WTC11 (cell line): Measurements from ENCODE around the gene MRPL55.

Source experiments
- NFE2L1 ChIP-seq: sonication (generic); formaldehyde crosslinking; IDR thresholded peaks from 2 replicates; pipeline ENCODE4 v1.8.1; 2023; ENCODE audit warnings: missing genetic modification reagents
- NR2C2 ChIP-seq: sonication (generic); formaldehyde crosslinking; IDR thresholded peaks from 2 replicates; pipeline ENCODE4 v1.8.0; 2022; ENCODE audit warnings: mild to moderate bottlenecking, missing genetic modification reagents
- SP1 ChIP-seq: sonication (generic); formaldehyde crosslinking; conservative IDR thresholded peaks from 2 replicates; pipeline ENCODE4 v1.8.1; 2022; ENCODE audit warnings: missing genetic modification reagents
- ZNF416 ChIP-seq: fragments of 250-450 bp; sonication (Bioruptor Pico); IDR thresholded peaks from 2 replicates; pipeline ENCODE4 v1.9.0; 2021; ENCODE audit warnings: mild to moderate bottlenecking, inconsistent platforms
- TF ChIP-seq, protein P1 (sequence below): fragments of 200-600 bp; IDR thresholded peaks from 2 replicates; pipeline ENCODE4 v1.8.0; 2022; ENCODE audit warnings: antibody characterized with exemption
- TF ChIP-seq, protein P2 (sequence below): sonication (generic); formaldehyde crosslinking; IDR thresholded peaks from 2 replicates; pipeline ENCODE4 v1.8.1; 2023; ENCODE audit warnings: mild to moderate bottlenecking, missing genetic modification reagents
- TF ChIP-seq, protein P3 (sequence below): sonication (generic); formaldehyde crosslinking; IDR thresholded peaks from 2 replicates; pipeline ENCODE4 v1.8.1; 2023; ENCODE audit warnings: mild to moderate bottlenecking, missing genetic modification reagents, moderate library complexity

DNA sequence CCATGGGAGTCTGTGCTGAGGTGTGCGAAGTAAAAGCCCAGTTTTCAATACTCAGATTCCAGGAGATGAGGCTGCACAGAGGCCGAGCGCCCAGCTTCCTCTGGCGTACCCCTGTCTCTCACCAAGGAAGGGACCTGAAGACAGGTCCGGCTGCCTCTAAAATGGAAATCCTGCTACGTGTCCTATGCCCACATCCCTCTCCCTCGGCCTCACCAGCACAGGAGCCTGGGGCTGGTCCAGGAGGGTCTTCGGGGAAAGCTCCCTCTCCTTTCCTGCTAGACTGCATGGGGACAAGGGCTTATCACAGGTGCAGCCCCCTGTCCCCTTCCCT is 392 bp downstream of the MRPL55 start:
- TF ChIP-seq, protein P1, sequence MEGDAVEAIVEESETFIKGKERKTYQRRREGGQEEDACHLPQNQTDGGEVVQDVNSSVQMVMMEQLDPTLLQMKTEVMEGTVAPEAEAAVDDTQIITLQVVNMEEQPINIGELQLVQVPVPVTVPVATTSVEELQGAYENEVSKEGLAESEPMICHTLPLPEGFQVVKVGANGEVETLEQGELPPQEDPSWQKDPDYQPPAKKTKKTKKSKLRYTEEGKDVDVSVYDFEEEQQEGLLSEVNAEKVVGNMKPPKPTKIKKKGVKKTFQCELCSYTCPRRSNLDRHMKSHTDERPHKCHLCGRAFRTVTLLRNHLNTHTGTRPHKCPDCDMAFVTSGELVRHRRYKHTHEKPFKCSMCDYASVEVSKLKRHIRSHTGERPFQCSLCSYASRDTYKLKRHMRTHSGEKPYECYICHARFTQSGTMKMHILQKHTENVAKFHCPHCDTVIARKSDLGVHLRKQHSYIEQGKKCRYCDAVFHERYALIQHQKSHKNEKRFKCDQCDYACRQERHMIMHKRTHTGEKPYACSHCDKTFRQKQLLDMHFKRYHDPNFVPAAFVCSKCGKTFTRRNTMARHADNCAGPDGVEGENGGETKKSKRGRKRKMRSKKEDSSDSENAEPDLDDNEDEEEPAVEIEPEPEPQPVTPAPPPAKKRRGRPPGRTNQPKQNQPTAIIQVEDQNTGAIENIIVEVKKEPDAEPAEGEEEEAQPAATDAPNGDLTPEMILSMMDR = no peak
- no peak for TF ChIP-seq NR2C2 (CRISPR knock-in tag)
- no peak for TF ChIP-seq NFE2L1 (CRISPR knock-in tag)
- TF ChIP-seq, protein P2, sequence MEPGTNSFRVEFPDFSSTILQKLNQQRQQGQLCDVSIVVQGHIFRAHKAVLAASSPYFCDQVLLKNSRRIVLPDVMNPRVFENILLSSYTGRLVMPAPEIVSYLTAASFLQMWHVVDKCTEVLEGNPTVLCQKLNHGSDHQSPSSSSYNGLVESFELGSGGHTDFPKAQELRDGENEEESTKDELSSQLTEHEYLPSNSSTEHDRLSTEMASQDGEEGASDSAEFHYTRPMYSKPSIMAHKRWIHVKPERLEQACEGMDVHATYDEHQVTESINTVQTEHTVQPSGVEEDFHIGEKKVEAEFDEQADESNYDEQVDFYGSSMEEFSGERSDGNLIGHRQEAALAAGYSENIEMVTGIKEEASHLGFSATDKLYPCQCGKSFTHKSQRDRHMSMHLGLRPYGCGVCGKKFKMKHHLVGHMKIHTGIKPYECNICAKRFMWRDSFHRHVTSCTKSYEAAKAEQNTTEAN (CRISPR knock-in tag) = no peak
- TF ChIP-seq ZNF416 = no peak
- TF ChIP-seq, protein P3, sequence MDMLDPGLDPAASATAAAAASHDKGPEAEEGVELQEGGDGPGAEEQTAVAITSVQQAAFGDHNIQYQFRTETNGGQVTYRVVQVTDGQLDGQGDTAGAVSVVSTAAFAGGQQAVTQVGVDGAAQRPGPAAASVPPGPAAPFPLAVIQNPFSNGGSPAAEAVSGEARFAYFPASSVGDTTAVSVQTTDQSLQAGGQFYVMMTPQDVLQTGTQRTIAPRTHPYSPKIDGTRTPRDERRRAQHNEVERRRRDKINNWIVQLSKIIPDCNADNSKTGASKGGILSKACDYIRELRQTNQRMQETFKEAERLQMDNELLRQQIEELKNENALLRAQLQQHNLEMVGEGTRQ (CRISPR knock-in tag) = no peak
- no peak for TF ChIP-seq SP1 (CRISPR knock-in tag)
